NCI-H748 treated with DMSO at 0.1 percent for 48 hours (cell line): ENCODE results near the gene BAIAP2.
A peak's percentile ranks its signal among the peaks of the same experiment; 100 is the strongest.

Experiments used
- DNase-seq: peaks from one replicate; lab custom pipeline; 2025; lab: John Stamatoyannopoulos, UW

Gene BAIAP2

DNA sequence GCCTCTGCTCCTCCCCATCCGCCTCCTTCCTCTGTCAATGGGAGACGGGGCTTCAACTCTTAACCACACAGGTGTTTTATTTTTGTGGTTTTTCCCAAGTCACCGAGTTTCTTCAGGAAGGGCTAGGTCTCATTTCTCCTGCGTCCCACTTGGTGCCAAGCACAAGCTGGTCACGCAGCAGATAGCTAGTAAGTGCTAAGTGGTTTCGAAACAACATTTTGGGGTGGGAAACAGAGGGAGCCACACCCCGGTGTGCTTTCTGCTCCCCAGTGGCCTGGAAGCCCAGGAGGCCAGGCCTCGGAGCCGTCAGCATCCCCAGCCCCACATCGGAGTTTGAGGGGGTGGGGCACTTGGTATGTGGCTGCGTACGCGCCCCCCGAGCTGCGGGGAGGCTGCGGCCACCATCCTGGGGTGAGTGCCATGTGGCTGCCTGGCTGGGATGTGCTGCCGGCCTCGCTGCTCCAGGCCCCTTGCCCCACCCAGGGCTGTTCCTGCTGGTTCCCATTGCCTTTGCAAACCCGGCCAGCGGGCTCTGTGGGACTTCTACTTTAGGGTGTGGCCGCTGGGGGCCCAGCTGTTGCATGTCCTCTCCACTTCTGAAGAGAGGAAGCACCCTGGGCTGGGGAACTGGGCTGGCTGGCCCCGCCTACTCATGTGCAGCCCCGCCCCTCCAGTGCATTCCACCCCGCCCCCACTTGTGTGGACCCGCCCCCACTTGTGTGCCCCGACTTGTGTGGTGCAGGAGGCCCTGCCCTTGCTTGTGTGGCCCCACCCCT, 55.6 kb downstream of the BAIAP2 start:
- no peak for DNase-seq

DNA sequence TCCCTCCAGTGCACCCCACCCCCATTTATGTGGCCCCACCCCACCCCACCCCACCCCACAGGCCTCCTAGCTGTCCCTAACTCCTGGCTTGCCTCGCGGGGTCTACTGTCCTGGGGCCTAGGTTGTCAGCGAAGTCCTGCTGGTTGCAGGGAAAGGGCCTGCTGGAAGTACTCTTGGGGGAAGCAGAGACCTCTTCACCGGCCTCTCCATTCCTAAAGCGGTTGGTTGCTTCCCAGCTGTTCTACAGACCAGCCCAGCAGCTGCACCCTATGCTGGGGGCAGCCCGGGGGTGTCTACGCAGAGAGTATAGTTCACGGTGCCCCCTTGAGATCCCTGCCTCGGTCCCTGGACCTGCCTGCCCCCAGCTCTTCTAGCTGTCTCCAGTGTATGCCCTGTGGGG, 56.2 kb downstream of the BAIAP2 start:
- DNase-seq, result no peak

DNA sequence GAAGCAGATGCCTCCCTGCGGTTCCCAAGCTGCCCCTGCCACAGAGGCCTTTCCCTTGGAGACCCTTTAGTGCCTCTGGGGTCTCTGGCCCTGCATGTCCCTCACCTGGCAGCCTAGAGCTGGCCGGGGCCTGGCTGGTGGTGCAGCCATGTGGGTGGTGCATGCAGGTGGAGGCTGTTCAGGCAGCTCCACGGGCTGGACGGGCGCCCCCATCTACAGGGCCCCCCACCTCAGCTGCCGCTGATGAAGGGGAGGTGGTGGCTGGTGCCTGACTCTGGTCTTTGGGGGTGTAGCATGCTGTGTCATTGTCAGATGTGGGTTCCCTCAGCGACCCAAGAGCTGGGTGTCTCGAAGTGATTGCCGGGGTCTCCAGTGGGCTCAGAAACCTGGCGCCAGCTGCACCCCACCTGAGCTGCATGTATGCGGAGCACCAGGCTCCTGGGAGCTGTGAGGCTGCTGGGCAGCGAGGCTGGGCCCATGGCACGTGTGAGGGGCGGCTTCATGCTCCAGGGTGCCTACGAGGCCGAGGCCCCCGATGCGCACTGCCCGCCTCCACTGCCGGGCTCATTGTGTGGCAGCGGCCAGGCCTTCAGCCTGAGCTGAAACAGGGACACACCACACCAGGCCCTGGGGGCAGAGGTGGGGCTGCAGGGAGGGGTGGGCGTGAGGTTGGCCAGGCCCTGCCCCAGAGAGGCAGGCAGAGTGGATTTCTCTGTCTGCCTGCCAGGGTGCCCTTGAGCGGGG, 57.0 kb downstream of the BAIAP2 start:
- DNase-seq, result no peak

DNA sequence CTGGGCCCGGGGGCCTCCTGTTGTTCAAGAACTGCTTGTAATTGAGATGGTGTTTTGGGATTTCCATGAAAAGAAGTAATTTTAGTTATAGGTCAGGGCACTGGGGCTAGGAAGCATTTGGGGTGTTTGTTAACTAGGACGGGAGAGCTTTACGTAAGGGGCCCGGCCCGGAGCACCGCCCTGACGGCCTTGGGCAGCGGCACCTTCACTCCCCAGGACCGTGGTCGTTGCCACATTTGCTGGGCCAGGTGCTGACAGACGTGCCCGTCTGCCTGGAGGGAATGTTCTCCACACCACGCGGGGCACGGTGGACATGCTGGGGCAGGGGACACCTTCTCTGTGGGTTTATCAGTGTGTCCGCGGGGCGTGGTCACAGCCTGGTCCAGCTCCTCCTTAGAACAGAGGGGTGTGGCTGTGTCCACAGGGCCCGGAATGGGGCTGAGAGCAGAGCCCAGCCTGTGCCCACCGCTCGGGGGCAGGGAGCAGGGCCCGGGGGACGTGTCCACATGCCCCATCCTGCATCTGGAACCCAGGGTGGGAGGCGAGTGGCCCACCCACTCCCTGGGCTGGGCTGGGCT, 57.7 kb downstream of the BAIAP2 start:
- no peak for DNase-seq

DNA sequence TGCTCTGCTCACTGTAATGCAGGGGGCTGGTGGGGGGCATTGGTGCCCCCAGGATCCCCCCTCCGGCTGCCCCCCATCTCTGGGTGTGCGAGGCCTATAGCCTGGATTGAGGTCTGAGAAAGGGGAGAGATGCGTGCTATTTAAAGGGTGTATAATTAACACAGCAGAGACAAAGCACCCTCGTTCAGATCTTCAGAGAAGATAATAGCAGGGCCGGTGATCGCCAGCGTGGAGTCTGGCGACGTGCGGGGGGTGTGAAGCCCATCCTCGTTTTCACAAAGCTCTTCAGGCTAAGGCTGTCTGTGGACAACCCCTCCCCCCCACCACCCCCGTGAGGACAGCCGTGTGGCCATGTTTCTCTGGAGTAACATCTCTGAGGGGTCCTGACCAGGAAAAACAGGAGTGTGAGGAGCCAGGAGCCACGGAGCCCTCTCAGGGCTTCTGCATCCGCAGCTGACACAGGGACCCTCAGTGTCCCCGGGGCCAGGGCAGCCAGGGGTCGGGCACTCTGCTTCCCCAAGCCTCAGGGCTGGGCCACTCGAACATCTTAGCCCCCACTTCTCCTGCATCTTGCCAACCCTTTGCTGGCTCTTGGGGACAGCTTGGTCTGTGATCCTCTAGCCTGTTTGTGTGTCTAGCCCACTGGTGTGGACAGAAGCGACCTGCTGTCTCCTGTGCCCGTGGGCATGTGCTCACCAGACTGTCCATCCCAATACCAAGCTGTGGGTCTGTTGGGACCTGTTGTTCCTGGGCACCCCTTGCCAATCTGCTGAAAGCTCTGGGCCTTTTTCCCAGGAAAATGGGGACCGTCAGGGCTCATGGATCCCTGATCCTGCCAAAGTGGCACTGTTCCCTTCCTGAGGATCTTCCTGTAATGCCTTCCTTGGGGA, 58.9 kb downstream of the BAIAP2 start:
- no peak for DNase-seq

DNA sequence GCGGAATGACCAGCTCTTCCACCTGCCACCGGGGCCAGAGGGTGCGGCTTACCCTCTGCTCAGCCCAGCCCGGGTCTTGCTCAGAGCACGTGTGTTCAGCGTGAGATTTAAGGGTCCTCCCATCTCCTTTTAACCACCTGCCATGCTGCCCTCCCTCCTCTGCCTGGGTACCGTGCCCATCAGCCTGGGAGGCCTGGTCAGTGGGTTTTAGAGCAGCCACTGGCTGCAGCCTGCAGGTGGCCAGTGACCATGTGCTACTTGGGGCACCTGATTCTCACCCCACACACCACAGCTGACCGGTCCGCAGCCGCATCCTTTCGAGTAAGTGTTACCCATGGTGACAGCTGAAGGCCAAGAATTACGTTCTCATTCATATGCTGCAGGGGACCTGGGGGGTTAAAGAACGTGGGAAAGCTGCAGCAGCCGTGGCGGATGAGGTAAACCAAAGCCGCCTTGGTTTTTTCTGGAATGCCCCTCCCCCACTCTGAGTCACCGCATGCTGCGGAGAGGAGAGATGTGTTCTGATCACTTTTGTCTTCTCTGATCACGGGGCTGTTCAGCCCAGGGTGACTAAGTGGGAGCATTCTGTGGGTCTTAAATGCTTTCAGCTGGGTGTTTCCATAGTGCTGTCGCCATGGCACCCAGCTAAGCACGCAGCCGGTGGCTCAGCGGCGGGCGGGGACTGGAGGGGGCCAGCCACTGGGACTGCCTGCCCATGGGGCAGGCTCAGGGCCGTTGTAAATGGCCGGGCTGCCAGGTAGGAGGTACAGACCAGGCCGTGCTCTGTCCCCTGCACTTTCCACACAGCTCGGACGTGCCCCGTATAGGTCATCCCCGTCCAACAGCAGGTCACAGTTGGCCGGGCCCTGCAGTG, 59.8 kb downstream of the BAIAP2 start:
- peak; percentile 63 for DNase-seq

DNA sequence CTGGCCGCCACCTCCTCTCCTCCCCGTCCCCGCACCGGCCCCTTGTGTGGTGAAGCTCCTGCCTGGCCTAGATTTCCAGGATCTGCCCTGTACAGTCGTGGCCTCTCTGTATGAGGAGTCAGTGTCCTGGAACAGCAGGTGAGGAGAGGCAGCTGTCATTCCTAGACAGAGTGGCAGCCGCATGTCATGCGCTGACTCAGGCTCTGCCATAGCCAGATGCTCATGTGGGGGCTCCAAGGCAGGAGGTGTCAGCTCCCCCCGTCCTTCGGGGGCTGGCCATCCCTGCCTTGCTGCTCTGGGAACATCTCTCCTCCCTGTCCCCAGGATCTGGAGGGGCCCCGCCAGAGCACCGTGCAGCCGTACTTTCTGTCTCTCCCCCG, 60.4 kb downstream of the BAIAP2 start:
- DNase-seq, result no peak

DNA sequence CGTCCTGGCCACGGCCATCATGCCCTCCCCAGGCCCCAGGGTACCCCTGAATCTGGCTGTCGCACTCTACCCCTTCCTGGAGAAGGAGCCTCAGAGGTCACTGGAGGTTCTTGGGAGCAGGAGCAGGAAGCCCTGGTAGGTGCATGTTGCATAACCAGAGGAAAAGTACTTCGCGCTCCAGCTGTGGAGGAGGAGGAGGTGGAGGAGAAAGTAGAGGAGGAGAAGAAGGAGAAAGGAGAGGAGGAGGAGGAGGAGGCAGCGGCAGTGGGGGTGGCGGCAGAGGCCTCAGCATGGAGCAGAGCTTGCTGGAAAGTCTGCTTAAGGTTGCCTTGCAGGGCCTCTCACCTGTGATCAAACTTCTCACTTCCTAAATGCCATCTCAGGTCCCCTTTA, 61.8 kb downstream of the BAIAP2 start:
- no peak for DNase-seq

DNA sequence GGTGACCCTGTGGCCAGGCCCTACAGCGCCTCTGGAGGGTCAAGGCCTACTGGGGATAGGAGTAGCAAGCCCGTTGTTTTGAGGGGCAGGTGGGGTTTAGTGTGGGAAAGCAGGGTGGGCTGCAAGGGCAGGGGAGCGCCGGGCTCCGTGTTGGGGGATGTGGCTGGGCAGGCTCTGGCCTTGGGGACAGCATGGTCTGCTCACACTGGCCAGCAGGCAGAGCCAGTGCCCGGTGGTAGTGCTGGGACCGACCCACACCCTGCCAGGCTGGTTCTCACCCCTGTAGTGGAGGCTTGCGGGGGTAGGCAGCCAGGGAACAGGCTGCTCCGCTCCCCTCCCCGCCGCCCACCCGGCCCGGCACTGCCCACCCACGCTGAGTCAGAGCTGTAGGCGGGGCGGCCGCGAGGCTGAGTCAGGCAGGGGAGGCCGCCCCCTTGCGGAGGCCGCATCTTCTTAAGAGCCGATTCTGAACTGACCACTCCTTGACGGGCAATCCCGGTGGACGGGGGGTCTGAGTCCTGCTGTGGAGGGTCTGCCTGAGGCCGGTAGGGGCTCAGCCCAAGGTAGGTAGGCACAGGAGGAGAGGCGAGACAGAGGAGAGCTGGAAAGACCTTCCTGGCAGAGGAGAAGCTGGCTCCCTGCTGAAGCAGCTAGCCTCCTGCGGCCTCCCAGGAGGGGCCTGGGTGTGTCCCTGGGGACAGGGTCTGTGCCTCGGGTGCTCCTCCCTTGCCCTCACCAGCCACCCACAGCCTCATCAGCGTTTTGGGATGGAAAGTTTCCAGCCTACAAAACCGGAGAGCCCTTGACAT, 62.4 kb downstream of the BAIAP2 start:
- no peak for DNase-seq

DNA sequence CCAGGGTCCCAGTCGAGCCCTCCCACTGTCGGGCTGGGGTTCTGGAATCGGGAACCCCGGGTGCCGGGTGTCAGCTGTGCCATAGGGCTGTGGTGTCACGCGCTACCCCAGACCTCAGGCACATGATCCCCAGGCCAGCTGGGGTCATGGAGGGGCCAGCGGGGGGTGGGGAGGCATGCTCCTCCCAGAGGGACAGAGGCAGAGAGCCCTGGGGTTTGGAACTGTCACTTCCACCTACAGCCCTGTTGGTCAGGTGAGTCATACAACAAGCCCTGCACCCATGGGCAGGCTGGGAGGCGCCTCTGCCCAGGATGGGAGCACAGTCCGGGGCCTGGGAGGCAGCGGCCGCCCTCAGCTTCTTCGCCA, 63.0 kb downstream of the BAIAP2 start:
- DNase-seq, result no peak

DNA sequence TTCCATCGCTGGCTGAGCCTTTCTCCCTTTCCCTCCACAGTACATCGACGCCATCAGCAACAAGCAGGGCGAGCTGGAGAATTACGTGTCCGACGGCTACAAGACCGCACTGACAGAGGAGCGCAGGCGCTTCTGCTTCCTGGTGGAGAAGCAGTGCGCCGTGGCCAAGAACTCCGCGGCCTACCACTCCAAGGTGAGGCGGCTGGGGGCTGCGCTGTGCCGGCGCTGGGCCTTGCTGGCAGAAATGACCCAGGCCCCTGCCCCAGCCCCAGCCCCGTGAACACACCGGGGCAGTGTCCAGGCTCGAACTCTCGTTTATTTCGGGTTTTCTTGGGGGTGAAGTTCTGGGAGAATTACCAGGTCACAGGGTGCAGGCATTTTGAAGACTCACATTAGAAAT, 64.9 kb downstream of the BAIAP2 start:
- no peak for DNase-seq

DNA sequence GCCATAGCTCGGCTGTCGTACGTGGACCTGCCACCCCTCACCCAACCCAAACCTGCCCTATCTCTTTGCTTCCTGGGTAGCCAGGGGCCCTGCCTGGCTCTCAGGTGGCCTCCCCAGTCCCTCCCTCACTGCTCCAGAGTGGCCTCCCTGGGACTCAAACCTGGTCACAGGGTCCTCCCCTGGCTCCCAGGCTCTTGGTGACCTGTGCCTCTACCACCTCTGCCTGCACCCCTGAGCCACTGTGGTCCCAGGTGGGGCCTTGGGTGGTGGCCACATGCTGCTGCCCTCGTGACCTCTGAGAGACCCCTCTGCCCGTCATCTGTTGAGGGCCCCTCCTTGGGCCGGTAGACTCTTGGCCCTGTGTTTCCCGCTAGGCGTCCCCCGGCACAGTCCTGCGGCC, 65.7 kb downstream of the BAIAP2 start:
- DNase-seq, result no peak

DNA sequence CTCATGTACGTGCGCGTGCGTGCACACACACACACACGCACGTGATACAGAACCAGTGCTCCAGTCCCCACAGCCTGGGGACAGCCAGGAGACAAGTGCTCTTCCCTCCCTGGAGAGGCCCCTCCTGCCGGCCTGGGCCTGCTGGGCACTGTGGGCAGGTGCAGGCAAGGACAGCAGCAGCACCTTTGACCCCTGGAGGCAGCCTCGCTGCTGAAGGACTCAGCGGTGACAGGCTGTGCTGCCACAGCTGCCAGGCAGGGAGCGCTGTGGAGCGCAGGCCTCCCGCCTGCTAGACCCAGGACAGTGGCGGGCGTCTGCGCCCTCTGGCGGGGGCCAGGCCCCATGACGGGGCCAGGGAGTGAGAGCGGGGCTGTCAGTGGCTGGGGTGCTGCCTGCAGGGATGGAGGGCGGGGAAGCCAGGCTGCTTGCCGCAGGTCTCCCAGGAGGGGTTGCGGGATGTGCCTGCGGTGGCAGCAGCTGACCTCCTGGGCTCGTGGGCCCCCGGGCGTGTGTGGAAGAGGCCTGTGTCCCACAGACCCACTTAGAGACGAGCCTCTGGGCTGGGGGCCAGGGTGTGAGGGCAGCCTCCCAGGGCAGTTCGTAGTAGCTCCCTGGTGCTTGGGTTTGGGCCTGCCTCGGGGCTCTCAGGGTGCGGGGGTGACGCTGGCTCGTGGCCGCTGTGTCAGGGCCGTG, 66.8 kb downstream of the BAIAP2 start:
- peak; percentile 24 for DNase-seq

DNA sequence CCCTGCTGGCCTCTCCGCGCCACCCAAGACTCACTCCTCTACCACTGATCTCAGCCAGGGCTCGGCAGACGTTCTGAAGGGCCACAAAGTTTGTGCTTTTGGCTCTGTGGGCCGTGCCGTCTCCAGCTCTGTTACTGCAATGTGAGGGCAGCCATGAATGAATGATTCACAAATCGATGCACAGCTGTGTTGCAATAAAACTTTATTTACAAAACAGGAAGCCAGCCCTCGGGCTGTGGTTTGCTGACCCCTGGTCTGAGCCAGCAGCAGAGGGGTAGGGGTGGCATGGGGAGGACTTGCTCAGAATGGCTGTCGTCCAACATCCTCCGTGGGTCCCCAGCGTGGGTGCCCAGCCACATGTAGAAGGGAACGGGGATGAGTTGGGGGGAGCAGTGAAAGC, 67.4 kb downstream of the BAIAP2 start:
- no peak for DNase-seq

DNA sequence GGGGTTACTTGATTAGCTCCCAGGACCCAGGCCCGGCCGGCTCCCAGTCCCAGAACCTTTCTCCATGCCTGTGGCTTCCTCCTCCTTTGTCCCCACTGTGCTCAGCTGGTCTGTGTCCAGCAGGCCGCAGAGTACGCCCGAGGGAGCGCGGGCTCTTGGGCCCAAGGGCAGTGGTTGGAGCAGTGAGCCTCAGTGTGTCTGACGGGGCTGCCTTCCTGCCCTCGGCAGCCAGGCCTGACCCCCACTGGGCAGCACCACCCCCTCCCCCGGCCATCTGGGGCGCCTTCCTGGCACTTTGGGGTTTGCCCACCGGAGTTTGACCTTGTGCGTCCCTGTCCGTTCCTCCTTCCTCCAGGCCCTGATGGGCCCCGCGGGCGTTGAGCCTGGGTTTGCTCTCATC, 67.9 kb downstream of the BAIAP2 start:
- no peak for DNase-seq

DNA sequence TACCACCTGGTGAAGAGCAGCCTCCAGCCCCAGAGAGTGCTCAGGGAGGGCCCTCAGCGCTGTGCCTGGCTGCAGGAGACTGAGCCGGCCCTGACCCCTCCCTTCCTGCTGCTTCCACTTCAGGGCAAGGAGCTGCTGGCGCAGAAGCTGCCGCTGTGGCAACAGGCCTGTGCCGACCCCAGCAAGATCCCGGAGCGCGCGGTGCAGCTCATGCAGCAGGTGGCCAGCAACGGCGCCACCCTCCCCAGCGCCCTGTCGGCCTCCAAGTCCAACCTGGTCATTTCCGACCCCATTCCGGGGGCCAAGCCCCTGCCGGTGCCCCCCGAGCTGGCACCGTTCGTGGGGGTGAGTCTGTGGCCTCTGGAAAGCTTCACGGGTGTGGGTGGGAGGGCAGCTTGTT, 68.4 kb downstream of the BAIAP2 start:
- DNase-seq, result no peak

DNA sequence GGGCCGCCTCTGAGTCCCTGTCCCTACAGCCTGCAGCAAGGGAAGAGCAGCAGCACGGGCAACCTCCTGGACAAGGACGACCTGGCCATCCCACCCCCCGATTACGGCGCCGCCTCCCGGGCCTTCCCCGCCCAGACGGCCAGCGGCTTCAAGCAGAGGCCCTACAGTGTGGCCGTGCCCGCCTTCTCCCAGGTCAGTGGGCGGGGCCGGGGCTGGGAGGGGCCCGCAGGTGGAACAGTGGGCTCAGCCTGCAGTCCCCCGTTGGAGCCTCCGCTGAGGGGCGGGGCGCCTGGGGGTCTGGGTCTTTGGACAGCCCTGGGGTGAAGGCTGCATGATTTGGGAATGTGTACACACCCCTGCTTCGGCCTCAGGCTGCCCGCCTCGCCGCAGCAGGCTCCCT, 71.8 kb downstream of the BAIAP2 start:
- DNase-seq, result no peak

DNA sequence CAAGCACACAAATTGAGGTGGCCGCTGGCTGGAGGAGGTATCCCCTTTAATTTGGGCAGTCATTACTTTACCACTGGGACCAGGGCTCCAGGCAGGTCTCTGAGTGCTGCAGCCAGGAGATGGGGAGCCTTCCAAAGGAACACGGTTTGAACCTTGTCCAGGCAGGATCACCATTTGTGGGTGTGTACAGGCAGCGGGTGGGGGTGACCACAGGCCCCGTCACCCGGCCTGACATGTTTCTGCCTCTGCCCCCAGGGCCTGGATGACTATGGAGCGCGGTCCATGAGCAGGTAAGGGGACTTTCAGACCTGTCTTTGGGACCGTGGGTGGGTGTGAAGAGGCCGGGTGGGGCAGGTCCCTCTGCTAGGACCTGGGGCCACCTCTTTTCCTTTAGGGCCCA, 73.3 kb downstream of the BAIAP2 start:
- DNase-seq, result no peak

DNA sequence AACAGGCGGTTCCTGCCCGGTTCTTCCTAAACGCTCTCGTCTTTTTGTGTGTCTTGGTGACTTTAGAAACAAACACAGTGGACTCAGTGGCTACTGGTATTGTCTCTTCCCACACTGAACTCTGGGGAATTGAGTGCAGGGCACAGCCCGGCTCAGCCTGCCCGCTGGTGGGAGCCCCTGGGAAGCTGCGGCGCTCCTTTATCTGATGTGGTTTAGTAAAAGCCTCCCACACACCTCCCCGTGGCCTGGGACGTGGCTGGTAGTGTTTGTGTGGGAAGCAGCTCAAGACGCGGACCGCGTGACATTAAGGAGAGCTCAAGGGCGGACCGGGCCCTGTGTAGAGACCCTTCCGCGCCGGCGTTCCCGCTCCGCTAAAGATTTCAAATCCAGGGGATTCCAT, 75.0 kb downstream of the BAIAP2 start:
- DNase-seq, result no peak

DNA sequence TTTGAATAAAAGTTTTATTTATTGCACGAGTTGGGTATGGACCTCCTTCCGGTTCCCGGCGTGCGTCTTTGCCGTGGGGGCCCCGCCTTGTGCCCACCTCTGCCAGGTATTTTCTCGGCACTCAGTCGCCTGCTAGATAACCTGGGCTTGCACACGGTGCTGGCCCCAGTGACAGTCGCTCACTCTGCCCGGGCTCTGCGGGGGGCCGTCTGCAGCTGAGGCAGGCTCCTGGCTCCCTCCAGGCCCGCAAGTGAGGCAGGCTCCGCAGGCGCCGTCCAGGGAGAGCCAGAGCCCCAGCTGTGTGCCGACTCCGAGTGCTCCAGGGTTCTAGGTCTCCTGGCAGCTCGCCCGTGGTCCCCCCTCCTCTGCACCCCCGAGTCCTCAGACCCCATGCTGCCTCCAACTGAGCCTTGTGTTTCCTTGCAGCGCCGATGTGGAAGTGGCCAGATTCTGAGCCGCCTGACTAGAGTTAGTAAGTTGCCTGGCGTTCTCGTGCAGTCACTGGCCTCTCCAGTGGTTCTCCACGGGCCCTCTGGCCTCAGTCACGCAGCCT, 75.6 kb downstream of the BAIAP2 start:
- DNase-seq, result no peak
